A673 (cell line): Measurements from ENCODE around the gene ABCA2. TPM values are rescaled to one million over a fixed set of nuclear protein-coding genes. Genes with fewer than 3 reads are reported as not detected.

Experiments used
- BruUV-seq: library from RNA; stranded (reverse); fragments of 400-500 nt; replicated peaks from 2 replicates; lab custom pipeline; 2021; lab: Mats Ljungman, UMichigan
- CTCF ChIA-PET: fragments of 300-600 bp; sonication (Branson Sonifier 250); formaldehyde crosslinking; loops from one replicate; lab custom pipeline; 2022; ENCODE audit warnings: antibody characterized with exemption; lab: Charles Lee
- POLR2A ChIA-PET: fragments of 300-600 bp; sonication (Branson Sonifier 250); formaldehyde crosslinking; loops from one replicate; lab custom pipeline; 2022; ENCODE audit warnings: antibody characterized with exemption; ENCODE audit not compliant: low non-redundant PET; lab: Charles Lee
- DNase-seq: peaks from one replicate; pipeline ENCODE4 v3.0.0-alpha.2; 2015; ENCODE audit warnings: low spot score
- H3K27ac ChIP-seq: fragments of 200-600 bp; sonication (generic); 2 replicates; pipeline ENCODE4 v1.5.1; 2016; ENCODE audit warnings: mixed run types, low read depth, mild to moderate bottlenecking, mixed read lengths, antibody characterized with exemption, low read length; ENCODE audit not compliant: poor library complexity, severe bottlenecking
- H3K27me3 ChIP-seq: fragments of 200-600 bp; sonication (generic); replicated peaks from 2 replicates; pipeline ENCODE4 v1.6.1; 2017; ENCODE audit warnings: mixed run types, low read depth, mild to moderate bottlenecking, mixed read lengths, antibody characterized with exemption, low read length; ENCODE audit not compliant: insufficient read depth, poor library complexity
- H3K36me3 ChIP-seq: fragments of 200-600 bp; sonication (generic); 2 replicates; pipeline ENCODE4 v1.6.1; 2016; ENCODE audit warnings: mixed run types, mild to moderate bottlenecking, mixed read lengths, antibody characterized with exemption, low read length; ENCODE audit not compliant: insufficient read depth, poor library complexity, severe bottlenecking
- H3K4me1 ChIP-seq: fragments of 200-600 bp; sonication (generic); 2 replicates; pipeline ENCODE4 v1.6.1; 2017; ENCODE audit warnings: mixed run types, mild to moderate bottlenecking, mixed read lengths, antibody characterized with exemption, low read length; ENCODE audit not compliant: insufficient read depth, poor library complexity, severe bottlenecking
- H3K4me3 ChIP-seq: fragments of 200-600 bp; sonication (generic); 2 replicates; pipeline ENCODE4 v1.5.1; 2016; ENCODE audit warnings: low read depth, mixed run types, mild to moderate bottlenecking, mixed read lengths, low read length; ENCODE audit not compliant: poor library complexity, severe bottlenecking
- H3K9me3 ChIP-seq: fragments of 200-600 bp; sonication (generic); 2 replicates; pipeline ENCODE4 v1.6.1; 2016; ENCODE audit warnings: mixed run types, low read depth, mild to moderate bottlenecking, mixed read lengths, antibody characterized with exemption, low read length; ENCODE audit not compliant: poor library complexity, severe bottlenecking
- CTCF ChIP-seq: fragments of 300-800, 200-600 bp; sonication (generic); conservative IDR thresholded peaks from 2 replicates; pipeline ENCODE4 v1.5.1; 2017; ENCODE audit warnings: low read depth, mild to moderate bottlenecking, antibody characterized with exemption, low read length, moderate library complexity, mixed read lengths
- EZH2 ChIP-seq: fragments of 200-600 bp; sonication (generic); IDR thresholded peaks from 2 replicates; pipeline ENCODE4 v1.6.1; 2017; ENCODE audit warnings: borderline replicate concordance, low read depth, mild to moderate bottlenecking, mixed read lengths, antibody characterized with exemption, low read length; ENCODE audit not compliant: poor library complexity, severe bottlenecking
- intact Hi-C: fragments of 100-400 bp; cut with micrococcal nuclease; formaldehyde crosslinking; loops from one replicate; pipeline ENCODE4 v1.10.0; 2022; ENCODE audit not compliant: unreplicated experiment
- total RNA-seq: library from RNA; stranded (reverse); gene quantifications from 2 replicates; pipeline ENCODE4 v1.2.3, GENCODE V29; 2021

Gene ABCA2
- total RNA-seq, 1 experiment from 2014 or later = 27.8 TPM

- no TSS peak for BruUV-seq
Measured at GRCh38 chr9:137048655-137049543, 20.9 kb upstream of the ABCA2 start.

GRCh38 chr9:137046088-137046787 is 18.2 kb upstream of the ABCA2 start, which contains the start of gene NPDC1:
TSS of gene NPDC1 (minus strand) at chr9:137046177. CDS start at chr9:137045989, 188 bp downstream.
- peak within 1 kb of the TSS; percentile 27 for H3K27ac ChIP-seq
- no peaks in the 10 kb centered on the region for H3K9me3 ChIP-seq
- peak; percentile 88 for TF ChIP-seq CTCF
- TF ChIP-seq EZH2 = no peak
- no peaks in the 10 kb centered on the region for H3K27me3 ChIP-seq
- peak within 1 kb of the TSS; percentile 76 for H3K4me3 ChIP-seq
- intact Hi-C loops = loop anchor here (5.0 kb wide), 2 partner anchors 71 to 191 kb away; no protein-coding TSS in a partner anchor
- BruUV-seq = no TSS peak
- CTCF ChIA-PET = interaction anchor here (0.6 to 1.4 kb wide), 13 partner anchors 9 to 240 kb away, joined by 3 to 17 read pairs (median 4); partner anchors contain the start of gene RNF224
- peaks cover 2% of the 10 kb centered on the region for H3K36me3 ChIP-seq
- POLR2A ChIA-PET = no interaction called here
- peaks cover 24% of the 10 kb centered on the region for H3K4me1 ChIP-seq
- DNase-seq = peak; percentile 80

More at GRCh38 chr9:137048655-137049543, 20.9 kb upstream of the ABCA2 start:
- ChIA-PET CTCF (interaction anchor here (0.5 to 2.2 kb wide), 9 partner anchors 13 to 283 kb away, joined by 3 to 11 read pairs (median 3); no protein-coding TSS in a partner anchor), POLR2A (no interaction called here)
- peak; percentile 49 for DNase-seq
- H3K4me3 ChIP-seq = no peak overlapping the region
- peaks cover 11% of the 10 kb centered on the region for H3K27me3 ChIP-seq
- H3K4me1 ChIP-seq = peaks cover 14% of the 10 kb centered on the region
- H3K36me3 ChIP-seq = no peaks in the 10 kb centered on the region
- H3K27ac ChIP-seq = no peak overlapping the region
- H3K9me3 ChIP-seq = no peaks in the 10 kb centered on the region
- no peak for TF ChIP-seq EZH2
- TF ChIP-seq CTCF = no peak
- intact Hi-C loops = loop anchor here (5.0 kb wide), 2 partner anchors 68 to 188 kb away; no protein-coding TSS in a partner anchor

GRCh38 chr9:137045294-137046087 is 17.5 kb upstream of the ABCA2 start:
- Histone ChIP-seq H3K36me3 (peaks cover 7% of the 10 kb centered on the region), H3K4me1 (peaks cover 31% of the 10 kb centered on the region), H3K4me3 (peak overlapping the region; percentile 76), H3K27ac (peak overlapping the region; percentile 25), H3K9me3 (no peaks in the 10 kb centered on the region), H3K27me3 (no peaks in the 10 kb centered on the region)
- intact Hi-C loops = loop anchor here (5.0 kb wide), 2 partner anchors 72 to 192 kb away; no protein-coding TSS in a partner anchor
- ChIA-PET POLR2A (no interaction called here), CTCF (interaction anchor here (1.2 kb wide), 1 partner anchor 10 kb away, joined by 3 read pairs; no protein-coding TSS in a partner anchor)
- DNase-seq = peak; percentile 51
- no TSS peak for BruUV-seq
- TF ChIP-seq EZH2 (no peak), CTCF (no peak)
